Small intestine (tissue), 7 donors: ENCODE measurements around the gene CERT1. TPM values are rescaled to one million over a fixed set of nuclear protein-coding genes. Genes with fewer than 3 reads are reported as not detected.
A peak's percentile ranks its signal among the peaks of the same experiment; 100 is the strongest.
"Not testable (repeated sequence)": the region's sequence is repeated elsewhere in the genome, so short reads cannot be mapped to it uniquely, and the experiment has no call there.

Source experiments
- DNase-seq, 2 donors: peaks; one replicate each; pipeline versions ENCODE4 v3.0.0 to v3.0.0-alpha.2; 2013
- FAIRE-seq: peaks from 2 replicates; lab custom pipeline; 2012; peaks lifted over from hg19 to GRCh38; lab: Jason Lieb, UNC
- H3K27ac ChIP-seq, 3 donors: one replicate each; pipeline ENCODE4 v1.5.1; 2013; ENCODE audit warnings: low read length in 2 of 3, mild to moderate bottlenecking in 2 of 3, control low read depth in 1 of 3, inconsistent platforms in 1 of 3, low read depth in 1 of 3, moderate library complexity in 1 of 3
- H3K27me3 ChIP-seq, 3 donors: one replicate each; pipeline ENCODE4 v1.6.1; 2013; ENCODE audit warnings: low read length in 3 of 3, inconsistent platforms in 1 of 3; ENCODE audit not compliant: control insufficient read depth in 3 of 3, insufficient read depth in 3 of 3
- H3K36me3 ChIP-seq, 3 donors: one replicate each; pipeline ENCODE4 v1.6.1; 2013; ENCODE audit warnings: low read length in 3 of 3, inconsistent platforms in 1 of 3, low read depth in 1 of 3, mild to moderate bottlenecking in 1 of 3, moderate library complexity in 1 of 3; ENCODE audit not compliant: control insufficient read depth in 3 of 3, insufficient read depth in 2 of 3
- H3K4me1 ChIP-seq, 3 donors: one replicate each; pipeline ENCODE4 v1.6.1; 2013; ENCODE audit warnings: low read length in 2 of 3, inconsistent platforms in 1 of 3, low read depth in 1 of 3, mild to moderate bottlenecking in 1 of 3, moderate library complexity in 1 of 3; ENCODE audit not compliant: control insufficient read depth in 3 of 3, insufficient read depth in 2 of 3
- H3K4me3 ChIP-seq, 3 donors: one replicate each; pipeline ENCODE4 v1.5.1; 2013; ENCODE audit warnings: low read length in 3 of 3, control low read depth in 1 of 3, inconsistent platforms in 1 of 3, low read depth in 1 of 3, mild to moderate bottlenecking in 1 of 3, moderate library complexity in 1 of 3
- H3K9me3 ChIP-seq, 2 donors: one replicate each; pipeline ENCODE4 v1.6.1; 2013; ENCODE audit warnings: low read depth in 1 of 2, low read length in 1 of 2; ENCODE audit not compliant: control insufficient read depth in 2 of 2, insufficient read depth in 1 of 2
- WGBS, 3 donors: extraction: QIAGEN DNeasy Blood & Tissue Kit; methylation state at CpG; one replicate each; pipeline ENCODE4 v1.1.7; 2013; 5-methylcytosine and 5-hydroxymethylcytosine counted together
- polyA plus RNA-seq, 4 donors: library from polyadenylated mRNA; stranded (reverse) in 3 of 4; unstranded in 1 of 4; fragments of 200-250 nt in 3 of 4; fragments of 120-200 nt in 1 of 4; gene quantifications; one replicate each; pipeline versions ENCODE4 v1.2.1 to v1.2.3, GENCODE V29; 2013
- donor health status: healthy with polysubstance abuse.
- donor health status: control.
- donor health status: control.
- donor health status: Bipolar disorder and iron deficiency.
- donor health status: healthy.

Gene CERT1
- polyA plus RNA-seq, 4 donors, result 15.1 to 45.6 (median 22.2) TPM

- peak in 1 of 2 donors; percentile 40 for DNase-seq
- FAIRE-seq, result no peak
- 0 to 1% (median 0%) methylated on average over 15 of the region's 15 CpGs for WGBS, 3 donors
Measured at GRCh38 chr5:75510417-75510835, 1.0 kb downstream of the CERT1 start.

GRCh38 chr5:75509956-75510355 lies 1.5 kb downstream of the CERT1 start:
- FAIRE-seq (no peak), DNase-seq (peak; percentile 9 to 55)
- WGBS, 3 donors, result 0 to 11% (median 0%) methylated on average over 1 of the region's 1 CpG
- H3K9me3 ChIP-seq, result peaks cover 0 to 4% of the 10 kb centered on the region in 2 donors
- peaks cover 0 to 12% (median 0%) of the 10 kb centered on the region in 3 donors for H3K4me1 ChIP-seq
- H3K36me3 ChIP-seq, result peaks cover 0 to 5% (median 0%) of the 10 kb centered on the region in 3 donors
- H3K4me3 ChIP-seq, result peak overlapping the region in 2 of 3 donors; percentile 97 to 100
- no peaks in the 10 kb centered on the region for H3K27me3 ChIP-seq
- H3K27ac ChIP-seq, result peak overlapping the region in 1 of 3 donors; percentile 94

More at GRCh38 chr5:75510417-75510835, 1.0 kb downstream of the CERT1 start:
- Histone ChIP-seq H3K27me3 (no peaks in the 10 kb centered on the region), H3K36me3 (peaks cover 0 to 4% (median 0%) of the 10 kb centered on the region in 3 donors), H3K9me3 (peaks cover 0 to 4% of the 10 kb centered on the region in 2 donors), H3K27ac (peak overlapping the region; percentile 94 to 97 (median 94)), H3K4me3 (peak overlapping the region; percentile 96 to 100 (median 97)), H3K4me1 (peaks cover 0 to 12% (median 0%) of the 10 kb centered on the region in 3 donors)

- Histone ChIP-seq H3K27ac (peak overlapping the region in 1 of 3 donors; percentile 94), H3K4me3 (peak overlapping the region in 2 of 3 donors; percentile 97 to 100), H3K9me3 (peaks cover 0 to 4% of the 10 kb centered on the region in 2 donors), H3K4me1 (peaks cover 0 to 12% (median 0%) of the 10 kb centered on the region in 3 donors), H3K36me3 (peaks cover 0 to 8% (median 0%) of the 10 kb centered on the region in 3 donors), H3K27me3 (no peaks in the 10 kb centered on the region)
- FAIRE-seq, result no peak
- 38 to 55% (median 54%) methylated on average over 4 of the region's 4 CpGs for WGBS, 3 donors
- no peak for DNase-seq
Measured at GRCh38 chr5:75509546-75509945, 1.9 kb downstream of the CERT1 start.

- 83 to 94% (median 93%) methylated on average over 1 of the region's 1 CpG for WGBS, 3 donors
Measured at GRCh38 chr5:75507841-75508240, 3.6 kb downstream of the CERT1 start.

GRCh38 chr5:75505112-75505511 lies 6.3 kb downstream of the CERT1 start:
- not testable (repeated sequence) for DNase-seq, H3K4me1 ChIP-seq, FAIRE-seq, H3K4me3 ChIP-seq, H3K9me3 ChIP-seq, H3K27me3 ChIP-seq, H3K27ac ChIP-seq
- 90 to 94% (median 90%) methylated on average over 5 of the region's 5 CpGs for WGBS, 3 donors
- H3K36me3 ChIP-seq, result peaks cover 0 to 11% (median 0%) of the 10 kb centered on the region in 3 donors

More at GRCh38 chr5:75507841-75508240, 3.6 kb downstream of the CERT1 start:
- DNase-seq, result no peak
- Histone ChIP-seq H3K9me3 (peaks cover 0 to 4% of the 10 kb centered on the region in 2 donors), H3K36me3 (peaks cover 0 to 8% (median 0%) of the 10 kb centered on the region in 3 donors), H3K27me3 (no peaks in the 10 kb centered on the region), H3K4me1 (peaks cover 0 to 11% (median 0%) of the 10 kb centered on the region in 3 donors), H3K27ac (no peak overlapping the region), H3K4me3 (no peak overlapping the region)
- FAIRE-seq, result no peak

- not testable (repeated sequence) for H3K27me3 ChIP-seq, H3K27ac ChIP-seq, H3K4me1 ChIP-seq, DNase-seq, FAIRE-seq, H3K9me3 ChIP-seq, H3K4me3 ChIP-seq
- 100% methylated on average over 1 of the region's 1 CpG for WGBS, 3 donors
- H3K36me3 ChIP-seq, result peaks cover 0 to 10% (median 5%) of the 10 kb centered on the region in 3 donors
Measured at GRCh38 chr5:75498875-75499274, 12.6 kb downstream of the CERT1 start.

- no peaks in the 10 kb centered on the region for H3K9me3 ChIP-seq
- no peak for FAIRE-seq
- WGBS, 3 donors, result 97 to 98% (median 98%) methylated on average over 7 of the region's 7 CpGs
Measured at GRCh38 chr5:75498208-75498777, 13.1 kb downstream of the CERT1 start.

GRCh38 chr5:75496026-75496425 lies 15.4 kb downstream of the CERT1 start:
- Histone ChIP-seq H3K4me3 (no peak overlapping the region), H3K4me1 (no peaks in the 10 kb centered on the region), H3K9me3 (no peaks in the 10 kb centered on the region), H3K36me3 (peaks cover 0 to 15% (median 14%) of the 10 kb centered on the region in 3 donors), H3K27me3 (no peaks in the 10 kb centered on the region), H3K27ac (no peak overlapping the region)
- WGBS, 3 donors, result 92 to 94% (median 93%) methylated on average over 3 of the region's 3 CpGs
- DNase-seq (no peak), FAIRE-seq (no peak)

More at GRCh38 chr5:75498208-75498777, 13.1 kb downstream of the CERT1 start:
- no peaks in the 10 kb centered on the region for H3K4me1 ChIP-seq
- peaks cover 0 to 10% (median 5%) of the 10 kb centered on the region in 3 donors for H3K36me3 ChIP-seq
- no peaks in the 10 kb centered on the region for H3K27me3 ChIP-seq
- H3K4me3 ChIP-seq, result no peak overlapping the region
- no peak overlapping the region for H3K27ac ChIP-seq
- DNase-seq, result no peak
